Measurements from ENCODE around the gene CACNA1A.
"Not testable (repeated sequence)": the region's sequence is repeated elsewhere in the genome, so short reads cannot be mapped to it uniquely, and the experiment has no call there.

CACNA1A gene

DNA sequence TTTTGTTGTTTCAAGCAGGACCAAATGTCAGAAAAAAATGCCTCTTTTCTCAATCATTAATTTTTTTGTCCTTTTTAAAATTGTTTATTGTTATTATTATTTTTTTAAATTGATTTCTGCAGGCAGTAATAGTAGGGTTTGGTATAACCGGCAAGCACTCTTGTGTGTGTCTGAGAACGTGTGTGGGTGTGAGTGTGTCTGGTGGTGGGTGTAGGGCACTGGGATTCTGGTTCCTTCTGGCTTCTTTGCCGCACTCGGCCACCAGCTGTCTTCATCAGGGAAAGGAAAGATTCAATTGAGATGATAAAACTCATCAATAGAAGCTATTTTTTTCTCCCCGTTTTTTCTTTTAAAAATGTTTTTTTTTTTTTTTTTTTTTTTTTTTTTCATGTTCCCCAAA is 299.7 kb downstream of the CACNA1A start:
- Histone ChIP-seq H3K4me3 (ENCODE audit: low read length) (no peak overlapping the region), H2AK5ac (ENCODE audit: low read length) (no peak overlapping the region)

DNA sequence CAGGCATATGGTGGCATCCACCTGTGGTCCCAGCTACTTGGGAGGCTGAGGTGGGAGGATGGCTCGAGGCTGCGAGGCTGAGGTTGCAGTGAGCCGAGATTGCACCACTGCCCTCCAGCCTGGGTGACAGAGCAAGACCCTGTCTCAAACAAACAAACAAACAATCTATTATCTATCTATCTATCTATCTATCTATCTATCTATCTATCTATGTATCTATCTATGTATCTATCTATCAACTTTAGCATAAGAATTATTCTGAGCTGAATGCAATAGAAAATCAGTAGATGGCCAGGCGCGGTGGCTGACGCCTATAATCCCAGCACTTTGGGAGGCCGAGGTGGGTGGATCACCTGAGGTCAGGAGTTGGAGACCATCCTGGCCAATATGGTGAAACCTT is 304.2 kb downstream of the CACNA1A start:
- H4K5ac ChIP-seq (ENCODE audit: low read length); H3K4me1 ChIP-seq (ENCODE audit: control insufficient read depth, low read depth, low read length); H3K79me2 ChIP-seq (ENCODE audit: control insufficient read depth, insufficient read depth, low read length); H2BK5ac ChIP-seq (ENCODE audit: low read length); H4K8ac ChIP-seq (ENCODE audit: low read depth, low read length); H3K4ac ChIP-seq (ENCODE audit: low read depth, low read length); H3K9ac ChIP-seq (ENCODE audit: low read length); H3K23ac ChIP-seq (ENCODE audit: low read length); H3K4me2 ChIP-seq (ENCODE audit: low read length); H3K18ac ChIP-seq (ENCODE audit: low read length); H2BK15ac ChIP-seq (replicated peaks; ENCODE audit: low read depth); H3K56ac ChIP-seq (ENCODE audit: low read length); DNase-seq; H2AK5ac ChIP-seq (ENCODE audit: low read length); H3K79me1 ChIP-seq (ENCODE audit: low read length); H2BK120ac ChIP-seq (ENCODE audit: low read depth, low read length); H3K27ac ChIP-seq (ENCODE audit: low read depth, low read length); H3K4me3 ChIP-seq (ENCODE audit: low read length); H3K36me3 ChIP-seq (ENCODE audit: control insufficient read depth, insufficient read depth, low read length); H3K27me3 ChIP-seq (ENCODE audit: insufficient read depth, low read length, poor library complexity): not testable (repeated sequence)
- no CpG with 5 or more reads among the region's 7 CpGs for WGBS (ENCODE audit: extremely low coverage, insufficient coverage, low lambda C conversion rate)

More for the DNA sequence above, 299.7 kb downstream of the CACNA1A start:
- Histone ChIP-seq H2BK120ac (ENCODE audit: low read depth, low read length) (no peak overlapping the region), H3K23ac (ENCODE audit: low read length) (no peak overlapping the region), H2BK15ac (replicated peaks; ENCODE audit: low read depth) (no peak overlapping the region), H4K5ac (ENCODE audit: low read length) (no peak overlapping the region), H3K27me3 (ENCODE audit: insufficient read depth, low read length, poor library complexity) (no peaks in the 10 kb centered on the region), H3K4me1 (ENCODE audit: control insufficient read depth, low read depth, low read length) (no peaks in the 10 kb centered on the region), H3K36me3 (ENCODE audit: control insufficient read depth, insufficient read depth, low read length) (no peaks in the 10 kb centered on the region), H3K79me2 (ENCODE audit: control insufficient read depth, insufficient read depth, low read length) (no peaks in the 10 kb centered on the region), H3K4ac (ENCODE audit: low read depth, low read length) (no peak overlapping the region), H4K8ac (ENCODE audit: low read depth, low read length) (no peak overlapping the region), H3K79me1 (ENCODE audit: low read length) (no peaks in the 10 kb centered on the region), H2BK5ac (ENCODE audit: low read length) (no peak overlapping the region), H3K56ac (ENCODE audit: low read length) (no peak overlapping the region), H3K18ac (ENCODE audit: low read length) (no peak overlapping the region), H3K9ac (ENCODE audit: low read length) (no peak overlapping the region), H3K27ac (ENCODE audit: low read depth, low read length) (no peak overlapping the region), H3K4me2 (ENCODE audit: low read length) (no peak overlapping the region)
- no peak for DNase-seq
- WGBS (ENCODE audit: extremely low coverage, insufficient coverage, low lambda C conversion rate) = no CpG with 5 or more reads among the region's 5 CpGs

DNA sequence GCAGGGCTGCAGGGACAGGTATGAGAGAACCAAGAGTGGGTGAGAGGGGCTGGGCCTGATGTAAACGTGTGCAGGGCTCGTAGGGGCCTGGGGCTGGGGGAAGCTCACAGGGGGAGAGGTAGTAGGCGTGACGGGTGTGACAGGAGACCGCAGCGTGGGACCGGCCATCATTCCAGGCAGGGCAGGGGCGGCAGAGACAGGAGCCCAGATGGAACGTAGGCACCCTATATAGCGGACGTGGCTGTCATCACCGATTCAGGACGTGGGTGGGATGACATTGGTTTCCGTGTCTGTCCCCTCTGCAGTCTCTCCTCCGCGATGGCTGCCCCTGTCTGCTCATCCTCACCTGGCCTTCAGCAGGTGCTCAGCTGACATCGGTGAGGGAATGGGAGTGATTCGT is 307.6 kb downstream of the CACNA1A start:
- Histone ChIP-seq H2BK15ac (replicated peaks; ENCODE audit: low read depth) (no peak overlapping the region), H3K27me3 (ENCODE audit: insufficient read depth, low read length, poor library complexity) (no peaks in the 10 kb centered on the region), H3K4me2 (ENCODE audit: low read length) (no peak overlapping the region), H4K5ac (ENCODE audit: low read length) (no peak overlapping the region), H3K4ac (ENCODE audit: low read depth, low read length) (no peak overlapping the region), H3K36me3 (ENCODE audit: control insufficient read depth, insufficient read depth, low read length) (no peaks in the 10 kb centered on the region), H3K27ac (ENCODE audit: low read depth, low read length) (no peak overlapping the region), H4K8ac (ENCODE audit: low read depth, low read length) (no peak overlapping the region), H3K4me3 (ENCODE audit: low read length) (no peak overlapping the region), H3K18ac (ENCODE audit: low read length) (no peak overlapping the region), H3K79me2 (ENCODE audit: control insufficient read depth, insufficient read depth, low read length) (no peaks in the 10 kb centered on the region), H2AK5ac (ENCODE audit: low read length) (no peak overlapping the region), H3K4me1 (ENCODE audit: control insufficient read depth, low read depth, low read length) (no peaks in the 10 kb centered on the region), H2BK120ac (ENCODE audit: low read depth, low read length) (no peak overlapping the region), H3K23ac (ENCODE audit: low read length) (no peak overlapping the region), H3K79me1 (ENCODE audit: low read length) (no peaks in the 10 kb centered on the region), H3K9ac (ENCODE audit: low read length) (no peak overlapping the region), H2BK5ac (ENCODE audit: low read length) (no peak overlapping the region), H3K56ac (ENCODE audit: low read length) (no peak overlapping the region)
- WGBS (ENCODE audit: extremely low coverage, insufficient coverage, low lambda C conversion rate) = no CpG with 5 or more reads among the region's 18 CpGs
- no peak for DNase-seq

DNA sequence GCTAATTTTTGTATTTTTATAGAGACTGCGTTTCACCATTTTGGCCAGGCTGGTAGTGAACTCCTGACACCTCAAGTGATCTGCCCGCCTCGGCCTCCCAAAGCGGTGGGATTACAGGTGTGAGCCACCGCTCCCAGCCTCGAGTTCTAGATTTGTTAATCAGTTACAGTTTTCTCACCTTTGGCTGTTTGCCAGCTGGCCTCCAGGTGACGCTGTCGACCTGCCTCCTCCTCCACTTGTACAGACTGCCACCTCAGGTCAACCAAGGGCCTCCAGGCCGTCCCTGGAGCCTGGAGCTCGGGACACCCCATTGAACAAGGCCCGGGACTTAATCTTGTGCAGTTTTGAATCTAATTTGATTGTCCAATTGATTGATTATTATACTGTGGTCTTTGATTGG is 310.6 kb downstream of the CACNA1A start:
- no peak overlapping the region for H3K18ac ChIP-seq (ENCODE audit: low read length)
- no peak overlapping the region for H4K8ac ChIP-seq (ENCODE audit: low read depth, low read length)
- H3K36me3 ChIP-seq (ENCODE audit: control insufficient read depth, insufficient read depth, low read length) = no peaks in the 10 kb centered on the region
- H3K27me3 ChIP-seq (ENCODE audit: insufficient read depth, low read length, poor library complexity) = no peaks in the 10 kb centered on the region
- no peak overlapping the region for H2BK15ac ChIP-seq (replicated peaks; ENCODE audit: low read depth)
- H2AK5ac ChIP-seq (ENCODE audit: low read length) = no peak overlapping the region
- no peak overlapping the region for H3K56ac ChIP-seq (ENCODE audit: low read length)
- WGBS (ENCODE audit: extremely low coverage, insufficient coverage, low lambda C conversion rate) = no CpG with 5 or more reads among the region's 11 CpGs
- H3K27ac ChIP-seq (ENCODE audit: low read depth, low read length) = no peak overlapping the region
- DNase-seq = peak; percentile 85
- H3K79me1 ChIP-seq (ENCODE audit: low read length) = no peaks in the 10 kb centered on the region
- H3K4me2 ChIP-seq (ENCODE audit: low read length) = no peak overlapping the region
- no peaks in the 10 kb centered on the region for H3K79me2 ChIP-seq (ENCODE audit: control insufficient read depth, insufficient read depth, low read length)
- no peak overlapping the region for H2BK5ac ChIP-seq (ENCODE audit: low read length)
- no peak overlapping the region for H2BK120ac ChIP-seq (ENCODE audit: low read depth, low read length)
- no peak overlapping the region for H3K9ac ChIP-seq (ENCODE audit: low read length)
- H4K5ac ChIP-seq (ENCODE audit: low read length) = no peak overlapping the region
- no peaks in the 10 kb centered on the region for H3K4me1 ChIP-seq (ENCODE audit: control insufficient read depth, low read depth, low read length)
- H3K4ac ChIP-seq (ENCODE audit: low read depth, low read length) = no peak overlapping the region
- H3K4me3 ChIP-seq (ENCODE audit: low read length) = no peak overlapping the region
- H3K23ac ChIP-seq (ENCODE audit: low read length) = no peak overlapping the region

DNA sequence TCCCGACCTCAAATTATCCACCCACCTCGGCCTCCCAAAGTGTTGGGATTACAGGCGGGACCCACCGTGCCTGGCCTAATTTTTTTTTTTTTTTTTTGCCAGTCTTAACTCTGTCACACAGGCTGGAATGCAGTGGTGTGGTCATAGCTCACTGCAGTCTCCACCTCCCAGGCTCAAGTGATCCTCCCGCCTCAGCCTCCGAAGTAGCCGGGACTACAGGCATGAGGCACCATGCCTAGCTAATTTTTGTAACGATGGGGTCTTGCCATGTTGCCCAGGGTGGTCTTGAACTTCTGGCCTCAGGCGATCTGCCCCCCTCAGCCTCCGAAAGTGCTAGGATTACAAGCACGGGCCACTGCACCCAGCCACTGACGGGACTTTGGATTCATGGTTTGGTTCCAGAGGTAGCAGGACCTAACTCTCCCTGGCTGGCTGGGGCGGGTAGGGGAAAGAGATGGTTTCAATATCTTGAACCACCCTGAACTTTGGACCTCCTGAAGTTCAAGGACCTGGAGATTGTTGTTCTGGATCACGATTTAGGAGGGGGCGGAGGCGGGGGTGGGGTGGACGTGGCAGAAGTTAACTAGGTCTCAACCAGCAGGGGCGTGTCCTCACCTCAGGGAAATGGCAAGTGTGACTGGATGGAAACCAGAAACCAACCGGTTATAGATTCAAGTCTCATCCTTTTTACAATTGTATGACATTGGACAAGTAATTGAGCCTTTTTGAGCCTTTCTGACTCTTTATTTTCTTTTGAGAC is 315.3 kb downstream of the CACNA1A start:
- Histone ChIP-seq H3K27ac (ENCODE audit: low read depth, low read length) (no peak overlapping the region), H3K18ac (ENCODE audit: low read length) (no peak overlapping the region), H3K23ac (ENCODE audit: low read length) (no peak overlapping the region)

DNA sequence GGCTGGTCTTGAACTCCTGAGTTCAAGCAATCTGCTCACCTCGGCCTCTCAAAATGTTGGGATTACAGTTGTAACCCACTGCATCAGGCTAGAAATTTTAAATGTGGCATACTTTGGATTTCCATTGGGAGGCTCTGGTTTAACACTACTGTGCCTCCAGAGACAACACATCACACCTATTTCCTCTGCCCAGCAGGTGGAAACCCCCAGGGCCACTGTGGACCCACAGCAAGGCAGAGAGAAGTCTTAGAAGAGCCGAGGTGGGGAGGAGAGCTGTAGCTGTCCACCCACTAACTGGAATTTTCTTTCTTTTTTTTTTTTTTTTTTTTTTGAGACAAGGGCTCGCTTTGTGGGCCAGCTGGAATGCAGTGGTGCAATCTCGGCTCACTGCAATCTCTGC is 316.7 kb downstream of the CACNA1A start:
- no CpG with 5 or more reads among the region's 4 CpGs for WGBS (ENCODE audit: extremely low coverage, insufficient coverage, low lambda C conversion rate)
- Histone ChIP-seq H3K56ac (ENCODE audit: low read length) (no peak overlapping the region), H3K4me2 (ENCODE audit: low read length) (no peak overlapping the region)

More for the DNA sequence above, 315.3 kb downstream of the CACNA1A start:
- Histone ChIP-seq H4K8ac (ENCODE audit: low read depth, low read length) (no peak overlapping the region), H3K36me3 (ENCODE audit: control insufficient read depth, insufficient read depth, low read length) (no peaks in the 10 kb centered on the region), H3K79me1 (ENCODE audit: low read length) (no peaks in the 10 kb centered on the region), H2BK5ac (ENCODE audit: low read length) (no peak overlapping the region), H3K4ac (ENCODE audit: low read depth, low read length) (no peak overlapping the region), H3K56ac (ENCODE audit: low read length) (no peak overlapping the region), H2BK120ac (ENCODE audit: low read depth, low read length) (no peak overlapping the region), H4K5ac (ENCODE audit: low read length) (no peak overlapping the region), H2AK5ac (ENCODE audit: low read length) (no peak overlapping the region), H3K9ac (ENCODE audit: low read length) (no peak overlapping the region), H3K4me2 (ENCODE audit: low read length) (no peak overlapping the region), H3K79me2 (ENCODE audit: control insufficient read depth, insufficient read depth, low read length) (no peaks in the 10 kb centered on the region), H3K4me3 (ENCODE audit: low read length) (no peak overlapping the region), H3K4me1 (ENCODE audit: control insufficient read depth, low read depth, low read length) (no peaks in the 10 kb centered on the region), H2BK15ac (replicated peaks; ENCODE audit: low read depth) (no peak overlapping the region), H3K27me3 (ENCODE audit: insufficient read depth, low read length, poor library complexity) (no peaks in the 10 kb centered on the region)
- WGBS (ENCODE audit: extremely low coverage, insufficient coverage, low lambda C conversion rate) = no CpG with 5 or more reads among the region's 19 CpGs
- peak; percentile 19 for DNase-seq

More for the DNA sequence above, 316.7 kb downstream of the CACNA1A start:
- no peak overlapping the region for H3K18ac ChIP-seq (ENCODE audit: low read length)
- peak; percentile 42 for DNase-seq
- H3K79me2 ChIP-seq (ENCODE audit: control insufficient read depth, insufficient read depth, low read length) = no peaks in the 10 kb centered on the region
- no peak overlapping the region for H2BK15ac ChIP-seq (replicated peaks; ENCODE audit: low read depth)
- H2BK5ac ChIP-seq (ENCODE audit: low read length) = no peak overlapping the region
- no peaks in the 10 kb centered on the region for H3K79me1 ChIP-seq (ENCODE audit: low read length)
- H2BK120ac ChIP-seq (ENCODE audit: low read depth, low read length) = no peak overlapping the region
- no peak overlapping the region for H3K27ac ChIP-seq (ENCODE audit: low read depth, low read length)
- no peak overlapping the region for H2AK5ac ChIP-seq (ENCODE audit: low read length)
- no peaks in the 10 kb centered on the region for H3K27me3 ChIP-seq (ENCODE audit: insufficient read depth, low read length, poor library complexity)
- no peak overlapping the region for H4K8ac ChIP-seq (ENCODE audit: low read depth, low read length)
- no peak overlapping the region for H3K9ac ChIP-seq (ENCODE audit: low read length)
- H3K36me3 ChIP-seq (ENCODE audit: control insufficient read depth, insufficient read depth, low read length) = no peaks in the 10 kb centered on the region
- H3K4me3 ChIP-seq (ENCODE audit: low read length) = no peak overlapping the region
- H4K5ac ChIP-seq (ENCODE audit: low read length) = no peak overlapping the region
- H3K4ac ChIP-seq (ENCODE audit: low read depth, low read length) = no peak overlapping the region
- no peaks in the 10 kb centered on the region for H3K4me1 ChIP-seq (ENCODE audit: control insufficient read depth, low read depth, low read length)
- no peak overlapping the region for H3K23ac ChIP-seq (ENCODE audit: low read length)

Data from mesendoderm (in vitro differentiated cells).